Liver (tissue), 9 donors: ENCODE data around the gene CEP68. TPM values are rescaled to one million over a fixed set of nuclear protein-coding genes. Genes with fewer than 3 reads are reported as not detected.

Source experiments
- DNase-seq: peaks from one replicate; pipeline ENCODE4 v3.0.0-alpha.2; 2017; ENCODE audit warnings: low spot score
- H3K27ac ChIP-seq, 2 donors: one replicate each; pipeline ENCODE4 v1.7.0; 2013; ENCODE audit warnings: inconsistent platforms in 2 of 2, low read length in 2 of 2, control low read depth in 1 of 2, low read depth in 1 of 2, mild to moderate bottlenecking in 1 of 2
- H3K27me3 ChIP-seq, 4 donors: one replicate each; pipeline versions ENCODE4 v1.6.1 to v1.7.0; 2013; ENCODE audit warnings: low read length in 3 of 4, inconsistent platforms in 1 of 4, mild to moderate bottlenecking in 1 of 4, moderate library complexity in 1 of 4; ENCODE audit not compliant: control insufficient read depth in 4 of 4, insufficient read depth in 4 of 4
- H3K36me3 ChIP-seq, 4 donors: one replicate each; pipeline versions ENCODE4 v1.6.1 to v1.7.0; 2013; ENCODE audit warnings: low read length in 3 of 4, mild to moderate bottlenecking in 3 of 4, low read depth in 1 of 4, moderate library complexity in 1 of 4; ENCODE audit not compliant: control insufficient read depth in 4 of 4, insufficient read depth in 3 of 4
- H3K4me1 ChIP-seq, 4 donors: one replicate each; pipeline versions ENCODE4 v1.6.1 to v1.7.0; 2013; ENCODE audit warnings: low read length in 3 of 4, mild to moderate bottlenecking in 3 of 4, moderate library complexity in 1 of 4; ENCODE audit not compliant: control insufficient read depth in 4 of 4, insufficient read depth in 4 of 4
- H3K4me3 ChIP-seq, 3 donors: one replicate each; pipeline versions ENCODE4 v1.6.1 to v1.7.0; 2013; ENCODE audit warnings: low read length in 3 of 3, control low read depth in 1 of 3, low read depth in 1 of 3, mild to moderate bottlenecking in 1 of 3
- H3K9ac ChIP-seq, 2 donors: one replicate each; pipeline ENCODE4 v1.7.0; 2013; ENCODE audit warnings: low read length in 2 of 2, mild to moderate bottlenecking in 2 of 2, moderate library complexity in 2 of 2, control low read depth in 1 of 2, low read depth in 1 of 2
- H3K9me3 ChIP-seq, 4 donors: one replicate each; pipeline versions ENCODE4 v1.6.1 to v1.7.0; 2013; ENCODE audit warnings: low read length in 3 of 4; ENCODE audit not compliant: control insufficient read depth in 4 of 4
- ATF3 ChIP-seq: IDR thresholded peaks from 2 replicates; pipeline ENCODE4 v1.6.1; 2016; ENCODE audit warnings: antibody characterized with exemption
- CTCF ChIP-seq: fragments of 150-350 bp; IDR thresholded peaks from 2 replicates; pipeline ENCODE4 v1.5.1; 2017; ENCODE audit warnings: improper control_type of control experiment, low read depth, low read length; ENCODE audit not compliant: missing input control
- EGR1 ChIP-seq, 2 donors: IDR thresholded peaks; 2 replicates each; pipeline ENCODE4 v1.6.1; 2016 to 2018; ENCODE audit warnings: antibody characterized with exemption in 2 of 2, low read depth in 2 of 2
- FOXA1 ChIP-seq: IDR thresholded peaks from 2 replicates; pipeline ENCODE4 v1.6.1; 2016; ENCODE audit warnings: antibody characterized with exemption
- FOXA2 ChIP-seq: IDR thresholded peaks from 2 replicates; pipeline ENCODE4 v1.6.1; 2016; ENCODE audit warnings: antibody characterized with exemption
- GABPA ChIP-seq, 2 donors: IDR thresholded peaks in 1 of 2; conservative IDR thresholded peaks in 1 of 2; 2 replicates each; pipeline ENCODE4 v1.6.1; 2016; ENCODE audit warnings: antibody characterized with exemption in 2 of 2, mild to moderate bottlenecking in 1 of 2, moderate library complexity in 1 of 2
- HNF4A ChIP-seq, 2 donors: conservative IDR thresholded peaks; 2 replicates each; pipeline ENCODE4 v1.6.1; 2016; ENCODE audit warnings: antibody characterized with exemption in 2 of 2, mild to moderate bottlenecking in 2 of 2
- HNF4G ChIP-seq: IDR thresholded peaks from 2 replicates; pipeline ENCODE4 v1.6.1; 2016; ENCODE audit warnings: antibody characterized with exemption
- JUND ChIP-seq, 2 donors: IDR thresholded peaks; 2 replicates each; pipeline ENCODE4 v1.6.1; 2016; ENCODE audit warnings: antibody characterized with exemption in 2 of 2
- MAX ChIP-seq: IDR thresholded peaks from 2 replicates; pipeline ENCODE4 v1.6.1; 2016; ENCODE audit warnings: antibody characterized with exemption
- NR2F2 ChIP-seq: IDR thresholded peaks from 2 replicates; pipeline ENCODE4 v1.6.1; 2016; ENCODE audit warnings: antibody characterized with exemption
- RAD21 ChIP-seq, 2 donors: IDR thresholded peaks; 2 replicates each; pipeline ENCODE4 v1.6.1; 2016; ENCODE audit warnings: antibody characterized with exemption in 2 of 2, mild to moderate bottlenecking in 2 of 2
- REST ChIP-seq: IDR thresholded peaks from 2 replicates; pipeline ENCODE4 v1.6.1; 2016; ENCODE audit warnings: antibody characterized with exemption, mild to moderate bottlenecking
- RXRA ChIP-seq, 2 donors: IDR thresholded peaks; 2 replicates each; pipeline ENCODE4 v1.6.1; 2017 to 2018; ENCODE audit warnings: antibody characterized with exemption in 2 of 2, mild to moderate bottlenecking in 1 of 2
- SP1 ChIP-seq: IDR thresholded peaks from 2 replicates; pipeline ENCODE4 v1.6.1; 2018; ENCODE audit warnings: antibody characterized with exemption, mild to moderate bottlenecking
- TAF1 ChIP-seq: conservative IDR thresholded peaks from 2 replicates; pipeline ENCODE4 v1.6.1; 2016; ENCODE audit warnings: antibody characterized with exemption, mild to moderate bottlenecking
- YY1 ChIP-seq: IDR thresholded peaks from 2 replicates; pipeline ENCODE4 v1.6.1; 2016; ENCODE audit warnings: antibody characterized with exemption, mild to moderate bottlenecking
- ZBTB33 ChIP-seq: IDR thresholded peaks from 2 replicates; pipeline ENCODE4 v1.6.1; 2016; ENCODE audit warnings: antibody characterized with exemption
- WGBS: extraction: QIAGEN DNeasy Blood & Tissue Kit; methylation state at CpG from one replicate; pipeline ENCODE4 v1.1.7; 2013; 5-methylcytosine and 5-hydroxymethylcytosine counted together
- polyA plus RNA-seq, 2 donors: library from polyadenylated mRNA; stranded (reverse) in 1 of 2; unstranded in 1 of 2; fragments of 200-250 nt in 1 of 2; fragments of >200 nt in 1 of 2; fragmentation: Nextera tagmentation in 1 of 2; extraction: Ambion mirVana in 1 of 2; gene quantifications; one replicate each; pipeline versions ENCODE4 v1.2.1 to v1.2.3, GENCODE V29; 2013 to 2015
- total RNA-seq, 2 donors: library from RNA; depleted of rRNA; stranded (reverse); fragments of >200 nt; gene quantifications; one replicate each; pipeline ENCODE4 v1.2.3, GENCODE V29; 2014
- donor health status: healthy.
- donor health status: healthy.
- donor health status: healthy.
- donor health status: healthy.
- donor health status: healthy.

The CEP68 gene
- total and polyA plus RNA-seq, 4 donors = 2.1 to 5.8 (median 4.1) TPM

- Histone ChIP-seq H3K36me3 (no peaks in the 10 kb centered on the region), H3K9me3 (no peaks in the 10 kb centered on the region), H3K9ac (no peak overlapping the region), H3K4me3 (no peak overlapping the region), H3K4me1 (peaks cover 2 to 9% (median 6%) of the 10 kb centered on the region in 4 donors), H3K27me3 (no peaks in the 10 kb centered on the region), H3K27ac (no peak overlapping the region)
- DNase-seq = no peak
- TF ChIP-seq ZBTB33 (no peak), RAD21 (IDR thresholded peaks at IDR 0.05) (no peak), SP1 (no peak), FOXA2 (no peak), EGR1 (IDR thresholded peaks at IDR 0.05; ENCODE audit: low read depth in 2 of 2) (no peak), ATF3 (no peak), GABPA (IDR thresholded peaks at IDR 0.05 in 1 of 2, conservative IDR thresholded peaks at IDR 0.05 in 1 of 2) (no peak), RXRA (IDR thresholded peaks at IDR 0.05) (no peak), REST (no peak), JUND (IDR thresholded peaks at IDR 0.05) (no peak), FOXA1 (no peak), TAF1 (no peak), NR2F2 (no peak), CTCF (no peak), YY1 (no peak), HNF4A (conservative IDR thresholded peaks at IDR 0.05) (no peak), MAX (no peak), HNF4G (no peak)
- 92% methylated on average over 3 of the region's 3 CpGs for WGBS
Measured at GRCh38 chr2:65037178-65037577, 19.0 kb upstream of the CEP68 start.
